ENCODE data around the gene GPATCH1.
"Not testable (repeated sequence)": the region's sequence is repeated elsewhere in the genome, so short reads cannot be mapped to it uniquely, and the experiment has no call there.

The GPATCH1 gene

DNA sequence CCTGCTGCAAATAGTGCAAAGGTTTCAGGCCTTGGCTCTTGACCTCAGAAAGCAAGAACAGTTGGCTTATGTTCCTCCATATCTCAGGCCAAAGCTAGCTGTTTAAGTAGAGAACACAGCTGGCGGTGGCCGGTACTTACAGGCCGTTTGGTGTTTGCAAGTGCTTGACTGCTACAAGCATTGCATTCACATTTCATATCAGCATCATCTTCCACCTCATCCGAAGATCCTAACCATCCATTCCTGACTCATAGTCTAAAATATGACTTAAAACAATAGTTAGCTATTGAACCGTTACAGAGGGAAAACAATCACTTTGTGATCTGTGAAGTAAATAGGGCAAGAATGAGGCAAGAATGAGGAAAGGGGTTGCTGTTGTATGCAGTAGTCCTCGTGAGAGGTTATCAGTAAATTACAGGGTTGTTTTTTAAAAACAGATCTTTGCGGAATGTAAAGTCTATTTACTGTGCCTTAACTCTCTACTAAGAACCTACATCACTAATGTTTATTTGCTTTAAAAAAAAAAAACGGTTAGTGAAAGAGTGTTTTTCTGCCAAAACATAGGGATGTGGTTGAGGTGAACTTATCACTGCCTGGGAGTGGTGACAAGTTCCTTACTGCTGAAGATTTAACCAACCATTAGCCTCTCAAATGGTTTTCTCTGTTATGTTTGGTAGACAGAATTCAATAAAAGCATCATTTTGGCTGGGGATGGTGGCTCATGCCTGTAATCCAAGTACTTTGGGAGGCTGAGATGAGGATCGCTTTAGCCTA is 29.3 kb downstream of the GPATCH1 start:
- Histone ChIP-seq H3K36me3 (ENCODE audit: control insufficient read depth, insufficient read depth, low read length) (peaks cover 70% of the 10 kb centered on the region), H3K4me1 (ENCODE audit: control insufficient read depth, insufficient read depth, low read length, poor library complexity, severe bottlenecking) (no peaks in the 10 kb centered on the region), H3K9me3 (ENCODE audit: control insufficient read depth, low read length) (no peaks in the 10 kb centered on the region), H3K4me3 (ENCODE audit: insufficient read depth, low read depth, low read length, poor library complexity, severe bottlenecking) (no peak overlapping the region), H3K27ac (ENCODE audit: insufficient read depth, low read length, poor library complexity, severe bottlenecking) (no peak overlapping the region), H3K27me3 (replicated peaks; ENCODE audit: control insufficient read depth, insufficient read depth, low read length, poor library complexity, severe bottlenecking) (no peaks in the 10 kb centered on the region)
- no peak for DNase-seq

DNA sequence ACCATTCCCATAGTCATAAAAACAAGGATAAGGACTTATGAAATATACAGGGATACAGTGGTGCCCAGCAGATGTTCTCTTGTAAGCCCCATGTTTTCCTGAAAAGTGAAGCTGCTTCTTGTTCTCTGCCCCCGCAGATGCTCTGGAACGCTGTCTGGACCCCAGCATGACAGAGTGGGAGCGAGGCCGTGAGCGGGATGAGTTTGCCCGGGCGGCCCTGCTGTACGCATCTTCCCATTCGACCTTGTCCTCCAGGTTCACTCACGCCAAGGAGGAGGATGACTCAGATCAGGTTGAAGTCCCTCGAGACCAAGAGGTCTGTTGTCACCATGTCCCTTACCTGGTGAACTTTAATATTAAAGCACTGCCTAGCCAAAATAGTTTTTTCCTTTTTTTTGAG is 30.6 kb downstream of the GPATCH1 start:
- H3K27ac ChIP-seq (ENCODE audit: insufficient read depth, low read length, poor library complexity, severe bottlenecking), result no peak overlapping the region
- DNase-seq, result no peak
- no peak overlapping the region for H3K4me3 ChIP-seq (ENCODE audit: insufficient read depth, low read depth, low read length, poor library complexity, severe bottlenecking)
- H3K9me3 ChIP-seq (ENCODE audit: control insufficient read depth, low read length), result no peaks in the 10 kb centered on the region
- H3K27me3 ChIP-seq (replicated peaks; ENCODE audit: control insufficient read depth, insufficient read depth, low read length, poor library complexity, severe bottlenecking), result no peaks in the 10 kb centered on the region
- peaks cover 73% of the 10 kb centered on the region for H3K36me3 ChIP-seq (ENCODE audit: control insufficient read depth, insufficient read depth, low read length)
- H3K4me1 ChIP-seq (ENCODE audit: control insufficient read depth, insufficient read depth, low read length, poor library complexity, severe bottlenecking), result no peaks in the 10 kb centered on the region

- no peak for DNase-seq
- Histone ChIP-seq H3K36me3 (ENCODE audit: control insufficient read depth, insufficient read depth, low read length) (peaks cover 72% of the 10 kb centered on the region), H3K9me3 (ENCODE audit: control insufficient read depth, low read length) (no peaks in the 10 kb centered on the region), H3K4me3 (ENCODE audit: insufficient read depth, low read depth, low read length, poor library complexity, severe bottlenecking) (no peak overlapping the region), H3K27ac (ENCODE audit: insufficient read depth, low read length, poor library complexity, severe bottlenecking) (no peak overlapping the region), H3K4me1 (ENCODE audit: control insufficient read depth, insufficient read depth, low read length, poor library complexity, severe bottlenecking) (no peaks in the 10 kb centered on the region), H3K27me3 (replicated peaks; ENCODE audit: control insufficient read depth, insufficient read depth, low read length, poor library complexity, severe bottlenecking) (no peaks in the 10 kb centered on the region)
These were observed 33.3 kb downstream of the GPATCH1 start for GRCh38 chr19:33114312-33114711.

DNA sequence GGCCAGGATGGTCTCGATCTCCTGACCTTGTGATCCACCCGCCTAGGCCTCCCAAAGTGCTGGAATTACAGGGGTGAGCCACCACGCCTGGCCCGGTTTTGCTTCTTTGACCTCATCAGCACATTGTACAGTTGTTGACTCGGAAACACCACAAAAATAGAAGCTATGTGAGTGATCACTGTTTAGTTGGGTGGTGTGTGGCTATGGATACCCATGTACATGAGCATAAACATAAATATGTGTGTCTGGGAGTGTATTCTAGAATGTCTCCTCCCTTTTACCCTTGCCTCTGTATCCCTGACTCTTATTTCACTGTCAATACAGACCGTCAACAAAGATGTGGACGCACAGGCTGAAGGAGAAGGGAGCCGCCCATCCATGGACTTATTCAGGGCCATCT is 36.5 kb downstream of the GPATCH1 start:
- Histone ChIP-seq H3K27ac (ENCODE audit: insufficient read depth, low read length, poor library complexity, severe bottlenecking) (no peak overlapping the region), H3K9me3 (ENCODE audit: control insufficient read depth, low read length) (no peaks in the 10 kb centered on the region), H3K27me3 (replicated peaks; ENCODE audit: control insufficient read depth, insufficient read depth, low read length, poor library complexity, severe bottlenecking) (no peaks in the 10 kb centered on the region), H3K4me3 (ENCODE audit: insufficient read depth, low read depth, low read length, poor library complexity, severe bottlenecking) (no peak overlapping the region), H3K36me3 (ENCODE audit: control insufficient read depth, insufficient read depth, low read length) (peaks cover 53% of the 10 kb centered on the region), H3K4me1 (ENCODE audit: control insufficient read depth, insufficient read depth, low read length, poor library complexity, severe bottlenecking) (no peaks in the 10 kb centered on the region)
- DNase-seq, result no peak

DNA sequence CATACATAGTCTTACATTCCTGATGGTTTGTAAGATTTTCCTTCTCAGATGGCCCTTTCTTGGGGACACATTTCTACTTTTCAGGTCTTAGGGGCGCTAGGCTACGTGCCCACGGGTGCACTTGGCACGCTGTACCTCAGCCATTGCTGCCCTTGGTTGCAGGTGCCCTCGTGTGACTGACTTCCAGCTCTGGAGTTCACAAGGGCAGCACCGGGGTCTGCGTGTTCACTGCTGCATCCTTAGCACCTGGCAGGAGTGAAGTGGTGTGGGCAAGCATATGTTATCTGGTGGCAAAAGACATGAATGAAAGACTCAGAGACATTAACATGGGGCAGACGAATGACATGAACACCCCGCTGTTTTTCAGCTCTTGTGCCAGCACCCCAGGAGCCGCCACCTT is 37.7 kb downstream of the GPATCH1 start:
- Histone ChIP-seq H3K36me3 (ENCODE audit: control insufficient read depth, insufficient read depth, low read length) (peaks cover 45% of the 10 kb centered on the region), H3K27me3 (replicated peaks; ENCODE audit: control insufficient read depth, insufficient read depth, low read length, poor library complexity, severe bottlenecking) (no peaks in the 10 kb centered on the region), H3K9me3 (ENCODE audit: control insufficient read depth, low read length) (no peaks in the 10 kb centered on the region)

DNA sequence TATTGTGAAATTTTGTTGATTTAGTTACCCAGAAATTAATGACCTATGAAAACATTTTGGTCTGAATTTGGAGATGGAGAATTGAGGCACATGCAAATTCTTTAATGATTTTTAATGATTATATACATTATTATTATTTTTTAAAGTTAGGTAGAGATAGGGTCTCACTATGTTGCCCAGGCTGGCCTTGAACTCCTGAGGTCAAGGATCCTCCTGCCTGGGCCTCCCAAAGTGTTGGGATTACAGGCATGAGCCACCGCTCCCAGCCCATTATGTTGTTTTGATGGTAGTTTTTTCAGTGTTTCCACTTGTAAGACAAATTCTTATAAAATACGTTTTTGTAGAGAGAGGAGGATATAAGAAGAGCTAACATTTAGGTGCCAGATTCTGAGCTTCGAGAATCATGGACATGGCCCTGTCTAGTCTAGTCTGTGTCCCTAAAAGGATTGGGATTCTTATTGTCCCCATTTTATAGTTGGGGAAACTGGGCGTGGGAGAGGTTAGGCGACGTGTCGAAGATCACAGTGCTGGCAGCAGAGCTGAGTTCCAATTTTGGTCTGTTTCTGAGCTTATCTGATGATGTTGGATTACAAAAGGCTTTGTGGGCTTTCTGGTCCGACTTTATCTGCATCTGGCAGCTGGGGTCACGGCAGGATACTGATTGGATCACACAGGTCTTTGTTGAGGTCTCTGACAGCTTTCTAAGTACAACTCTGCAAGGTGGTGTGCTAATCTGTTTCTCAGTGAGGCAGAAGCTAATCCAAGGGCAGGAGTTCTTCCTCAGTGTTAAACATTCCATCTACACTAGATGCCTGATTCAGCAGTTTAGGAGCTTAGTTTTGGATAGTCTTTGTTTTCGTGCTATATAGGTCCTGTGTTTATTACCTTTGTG is 43.5 kb downstream of the GPATCH1 start:
- Histone ChIP-seq H3K27me3 (replicated peaks; ENCODE audit: control insufficient read depth, insufficient read depth, low read length, poor library complexity, severe bottlenecking) (no peaks in the 10 kb centered on the region), H3K9me3 (ENCODE audit: control insufficient read depth, low read length) (no peaks in the 10 kb centered on the region), H3K36me3 (ENCODE audit: control insufficient read depth, insufficient read depth, low read length) (peaks cover 16% of the 10 kb centered on the region), H3K27ac (ENCODE audit: insufficient read depth, low read length, poor library complexity, severe bottlenecking) (no peak overlapping the region), H3K4me3 (ENCODE audit: insufficient read depth, low read depth, low read length, poor library complexity, severe bottlenecking) (no peak overlapping the region), H3K4me1 (ENCODE audit: control insufficient read depth, insufficient read depth, low read length, poor library complexity, severe bottlenecking) (no peaks in the 10 kb centered on the region)
- no peak for DNase-seq

More for the DNA sequence above, 37.7 kb downstream of the GPATCH1 start:
- Histone ChIP-seq H3K4me3 (ENCODE audit: insufficient read depth, low read depth, low read length, poor library complexity, severe bottlenecking) (no peak overlapping the region), H3K27ac (ENCODE audit: insufficient read depth, low read length, poor library complexity, severe bottlenecking) (no peak overlapping the region), H3K4me1 (ENCODE audit: control insufficient read depth, insufficient read depth, low read length, poor library complexity, severe bottlenecking) (no peaks in the 10 kb centered on the region)
- no peak for DNase-seq

GRCh38 chr19:33125929-33126388 is 45.0 kb downstream of the GPATCH1 start:
- H3K27ac ChIP-seq (ENCODE audit: insufficient read depth, low read length, poor library complexity, severe bottlenecking), result no peak overlapping the region
- no peaks in the 10 kb centered on the region for H3K27me3 ChIP-seq (replicated peaks; ENCODE audit: control insufficient read depth, insufficient read depth, low read length, poor library complexity, severe bottlenecking)
- peaks cover 20% of the 10 kb centered on the region for H3K36me3 ChIP-seq (ENCODE audit: control insufficient read depth, insufficient read depth, low read length)
- no peak overlapping the region for H3K4me3 ChIP-seq (ENCODE audit: insufficient read depth, low read depth, low read length, poor library complexity, severe bottlenecking)
- H3K9me3 ChIP-seq (ENCODE audit: control insufficient read depth, low read length), result no peaks in the 10 kb centered on the region
- H3K4me1 ChIP-seq (ENCODE audit: control insufficient read depth, insufficient read depth, low read length, poor library complexity, severe bottlenecking), result no peaks in the 10 kb centered on the region
- peak in 2 of 3 donors; percentile 11 to 25 for DNase-seq

DNA sequence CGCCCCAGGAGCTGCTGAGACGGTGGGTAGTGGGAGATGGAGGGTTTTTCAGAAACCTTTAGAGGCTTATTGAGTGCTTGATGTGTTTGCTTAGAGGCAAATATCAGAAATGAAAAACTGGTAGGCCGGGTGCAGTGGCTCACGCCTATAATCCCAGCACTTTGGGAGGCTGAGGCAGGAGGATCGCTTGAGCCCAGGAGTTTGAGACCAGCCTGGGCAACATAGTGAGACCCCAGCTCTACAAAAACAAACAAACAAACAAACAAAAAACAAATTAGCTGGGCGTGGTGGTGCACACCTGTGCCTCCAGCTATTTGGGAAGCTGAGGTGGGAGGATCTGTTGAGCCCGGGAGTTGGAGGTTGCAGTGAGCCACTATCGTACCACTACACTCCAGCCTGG is 45.7 kb downstream of the GPATCH1 start:
- H3K36me3 ChIP-seq (ENCODE audit: control insufficient read depth, insufficient read depth, low read length), result peaks cover 20% of the 10 kb centered on the region
- not testable (repeated sequence) for DNase-seq; H3K27me3 ChIP-seq (replicated peaks; ENCODE audit: control insufficient read depth, insufficient read depth, low read length, poor library complexity, severe bottlenecking); H3K4me3 ChIP-seq (ENCODE audit: insufficient read depth, low read depth, low read length, poor library complexity, severe bottlenecking); H3K9me3 ChIP-seq (ENCODE audit: control insufficient read depth, low read length); H3K27ac ChIP-seq (ENCODE audit: insufficient read depth, low read length, poor library complexity, severe bottlenecking); H3K4me1 ChIP-seq (ENCODE audit: control insufficient read depth, insufficient read depth, low read length, poor library complexity, severe bottlenecking)

- no peak for DNase-seq
- H3K4me3 ChIP-seq (ENCODE audit: insufficient read depth, low read depth, low read length, poor library complexity, severe bottlenecking), result no peak overlapping the region
- H3K27ac ChIP-seq (ENCODE audit: insufficient read depth, low read length, poor library complexity, severe bottlenecking), result no peak overlapping the region
- H3K36me3 ChIP-seq (ENCODE audit: control insufficient read depth, insufficient read depth, low read length), result peaks cover 14% of the 10 kb centered on the region
- no peaks in the 10 kb centered on the region for H3K27me3 ChIP-seq (replicated peaks; ENCODE audit: control insufficient read depth, insufficient read depth, low read length, poor library complexity, severe bottlenecking)
- H3K9me3 ChIP-seq (ENCODE audit: control insufficient read depth, low read length), result no peaks in the 10 kb centered on the region
- peaks cover 2% of the 10 kb centered on the region for H3K4me1 ChIP-seq (ENCODE audit: control insufficient read depth, insufficient read depth, low read length, poor library complexity, severe bottlenecking)
These were observed 48.9 kb downstream of the GPATCH1 start for GRCh38 chr19:33129901-33130300.

GRCh38 chr19:33130433-33130832 is 49.5 kb downstream of the GPATCH1 start:
- no peak overlapping the region for H3K27ac ChIP-seq (ENCODE audit: insufficient read depth, low read length, poor library complexity, severe bottlenecking)
- no peaks in the 10 kb centered on the region for H3K9me3 ChIP-seq (ENCODE audit: control insufficient read depth, low read length)
- H3K4me1 ChIP-seq (ENCODE audit: control insufficient read depth, insufficient read depth, low read length, poor library complexity, severe bottlenecking), result peaks cover 2% of the 10 kb centered on the region
- H3K4me3 ChIP-seq (ENCODE audit: insufficient read depth, low read depth, low read length, poor library complexity, severe bottlenecking), result no peak overlapping the region
- H3K36me3 ChIP-seq (ENCODE audit: control insufficient read depth, insufficient read depth, low read length), result peaks cover 12% of the 10 kb centered on the region
- no peaks in the 10 kb centered on the region for H3K27me3 ChIP-seq (replicated peaks; ENCODE audit: control insufficient read depth, insufficient read depth, low read length, poor library complexity, severe bottlenecking)
- DNase-seq, result no peak

All from effector memory CD4-positive, alpha-beta T cell (primary cell).